Fibroblast of the aortic adventitia (primary cell): ENCODE measurements around the gene KRT32. TPM values are rescaled to one million over a fixed set of nuclear protein-coding genes. Genes with fewer than 3 reads are reported as not detected.

ENCODE experiments used
- DNase-seq: peaks from one replicate; pipeline ENCODE4 v3.0.0-alpha.2; 2010; ENCODE audit warnings: low read depth
- H3K4me3 ChIP-seq: 2 replicates; pipeline ENCODE4 v1.5.1; 2011; ENCODE audit warnings: low read depth, mild to moderate bottlenecking, control low read depth, low read length, moderate library complexity
- CTCF ChIP-seq: IDR thresholded peaks from 2 replicates; pipeline ENCODE4 v1.5.1; 2011; ENCODE audit warnings: mild to moderate bottlenecking, low read length, control low read depth, inconsistent platforms; ENCODE audit not compliant: insufficient read depth
- total RNA-seq: library from RNA; depleted of rRNA; stranded (reverse); fragments of >200 nt; gene quantifications from 2 replicates; pipeline ENCODE4 v1.2.3, GENCODE V29; 2012; ENCODE audit warnings: low replicate concordance

Gene KRT32
- total RNA-seq, 1 donor = 0.09 TPM

- no peak overlapping the region for H3K4me3 ChIP-seq
- DNase-seq = no peak
- TF ChIP-seq CTCF = no peak
Observed at GRCh38 chr17:41468346-41468745, 1.2 kb upstream of the KRT32 start.

GRCh38 chr17:41467561-41467960 is 375 bp upstream of the KRT32 start:
- no peak overlapping the region for H3K4me3 ChIP-seq
- no peak for TF ChIP-seq CTCF
- DNase-seq = peak; percentile 43

- no peak for TF ChIP-seq CTCF
- DNase-seq = peak; percentile 96
- no peak overlapping the region for H3K4me3 ChIP-seq
Observed at GRCh38 chr17:41464682-41465081, 2.5 kb downstream of the KRT32 start.

- no peak for TF ChIP-seq CTCF
- no peak overlapping the region for H3K4me3 ChIP-seq
- DNase-seq = no peak
Observed at GRCh38 chr17:41464173-41464572, 3.0 kb downstream of the KRT32 start.

GRCh38 chr17:41463746-41464145 is 3.4 kb downstream of the KRT32 start:
- no peak for DNase-seq
- H3K4me3 ChIP-seq = no peak overlapping the region
- no peak for TF ChIP-seq CTCF

GRCh38 chr17:41462705-41463104 is 4.5 kb downstream of the KRT32 start:
- no peak for DNase-seq
- TF ChIP-seq CTCF = no peak
- H3K4me3 ChIP-seq = no peak overlapping the region

GRCh38 chr17:41457676-41458075 is 9.5 kb downstream of the KRT32 start:
- H3K4me3 ChIP-seq = no peak overlapping the region
- no peak for TF ChIP-seq CTCF
- peak; percentile 62 for DNase-seq
